DMS 273 (cell line): ENCODE measurements around the gene TRIM24.
"Not testable (repeated sequence)": the region's sequence is repeated elsewhere in the genome, so short reads cannot be mapped to it uniquely, and the experiment has no call there.

Source experiments
- DNase-seq: peaks from one replicate; lab custom pipeline; 2025; ENCODE audit not compliant: unreplicated experiment; lab: John Stamatoyannopoulos, UW

The TRIM24 gene

DNA sequence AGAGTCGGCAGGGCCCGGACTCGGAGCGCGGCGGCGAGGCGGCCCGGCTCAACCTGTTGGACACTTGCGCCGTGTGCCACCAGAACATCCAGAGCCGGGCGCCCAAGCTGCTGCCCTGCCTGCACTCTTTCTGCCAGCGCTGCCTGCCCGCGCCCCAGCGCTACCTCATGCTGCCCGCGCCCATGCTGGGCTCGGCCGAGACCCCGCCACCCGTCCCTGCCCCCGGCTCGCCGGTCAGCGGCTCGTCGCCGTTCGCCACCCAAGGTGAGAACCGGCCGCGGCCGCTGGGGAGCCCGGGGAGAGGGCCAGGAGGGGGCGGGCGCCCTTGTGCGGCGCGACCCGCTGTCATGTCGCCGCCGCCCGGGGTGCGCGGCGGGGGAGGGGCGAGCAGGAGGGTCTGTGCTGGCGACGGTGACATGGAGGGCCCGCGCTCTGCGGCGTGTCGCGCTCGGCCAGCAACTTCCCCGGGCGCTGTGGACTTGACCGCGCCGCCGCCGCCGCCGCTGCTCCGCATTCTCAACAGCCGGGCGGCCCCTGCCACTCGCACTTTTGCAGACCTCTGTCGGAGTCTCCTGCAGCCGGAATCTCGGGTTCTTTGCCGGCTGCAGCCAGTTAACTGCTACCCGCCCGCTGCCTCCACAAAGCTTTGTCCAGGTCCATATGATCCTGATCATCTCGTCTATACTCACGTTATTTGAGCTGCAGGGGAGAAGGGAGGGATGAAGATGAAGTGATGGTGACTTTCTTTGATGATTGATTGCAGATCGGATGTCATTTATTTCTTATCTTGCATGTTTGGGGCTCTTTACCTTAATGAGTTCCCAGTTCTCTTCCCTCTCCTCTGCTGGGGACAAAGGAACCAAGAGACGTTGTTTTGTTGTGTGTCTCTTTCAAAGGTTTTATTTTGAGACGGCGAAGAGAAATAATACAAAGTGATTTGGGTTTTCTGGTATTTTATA is 869 bp downstream of the TRIM24 start:
- DNase-seq = peak; percentile 84

DNA sequence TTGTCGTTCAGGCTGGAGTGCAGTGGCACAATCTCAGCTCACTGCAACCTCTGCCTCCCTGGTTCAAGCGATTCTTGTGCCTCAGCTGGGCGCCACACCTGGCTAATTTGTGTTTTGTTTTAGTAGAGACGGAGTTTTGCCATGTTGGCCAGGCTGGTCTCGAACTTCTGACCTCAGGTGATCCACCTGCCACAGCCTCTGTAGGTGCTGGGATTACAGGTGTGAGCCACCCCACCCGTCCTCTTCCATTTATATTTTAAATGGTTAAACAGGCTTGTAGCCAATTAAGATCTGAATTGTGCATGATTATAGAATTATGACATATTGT is 3.2 kb downstream of the TRIM24 start:
- not testable (repeated sequence) for DNase-seq

DNA sequence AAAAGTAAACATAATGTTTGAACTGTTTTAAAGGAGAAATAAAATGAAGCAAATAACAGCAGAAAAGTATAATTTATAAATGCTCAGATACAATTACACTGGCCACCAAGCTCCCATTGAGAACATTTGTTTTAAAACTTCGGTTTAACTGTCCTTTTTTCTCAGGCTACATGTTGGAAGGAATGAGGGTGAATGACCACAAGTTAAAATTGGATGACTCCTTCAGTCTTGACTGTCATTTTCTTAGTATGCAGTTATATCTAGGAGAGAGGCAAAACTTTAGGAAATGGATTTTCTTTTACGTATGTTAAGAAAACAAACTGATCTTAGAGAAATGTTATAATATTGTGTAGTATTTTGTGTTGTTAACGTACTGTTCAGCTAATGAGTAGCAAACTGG is 5.0 kb downstream of the TRIM24 start:
- DNase-seq = no peak

GRCh38 chr7:138466069-138466756 is 6.2 kb downstream of the TRIM24 start:
- not testable (repeated sequence) for DNase-seq

DNA sequence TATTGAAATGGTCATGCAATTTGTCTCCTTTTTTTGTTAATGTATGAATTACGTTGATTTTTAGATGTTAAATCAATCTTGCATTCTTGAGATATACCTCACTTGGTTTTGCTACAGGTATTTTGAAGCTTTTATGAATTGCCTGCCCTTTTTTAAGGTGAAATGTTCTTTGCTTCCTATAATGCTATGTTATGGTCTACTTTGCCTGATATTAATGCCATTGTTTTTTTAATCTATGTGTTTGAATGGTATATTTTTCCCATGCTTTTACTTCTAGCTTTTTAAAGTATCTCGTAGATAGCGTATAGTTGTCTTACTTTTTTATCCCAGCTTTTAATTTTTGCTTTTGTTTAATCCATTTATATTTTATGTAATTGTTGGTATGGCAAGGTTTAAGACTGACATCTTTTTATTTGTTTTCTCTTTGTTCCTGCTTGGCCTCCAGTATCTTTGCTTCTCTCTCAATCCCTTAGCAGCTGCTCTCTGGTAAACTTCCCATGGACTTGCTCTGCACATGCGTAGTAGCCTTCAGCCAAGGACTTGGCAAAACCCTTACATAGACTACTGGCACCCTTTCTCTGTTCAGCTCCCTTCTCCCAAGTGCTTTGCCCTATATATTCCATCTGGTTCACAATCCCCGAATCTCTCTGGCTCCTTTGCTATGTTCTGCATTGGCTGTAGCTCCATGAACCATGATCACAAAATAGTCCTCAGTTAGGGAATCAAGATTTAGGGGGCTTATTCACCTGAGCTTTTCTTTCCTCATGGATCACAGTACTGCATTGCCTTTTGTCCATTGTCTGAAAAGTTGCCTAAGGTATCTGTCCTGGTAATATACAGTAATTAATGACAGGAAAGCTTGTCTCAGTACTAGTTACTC is 8.4 kb downstream of the TRIM24 start:
- peak; percentile 42 for DNase-seq

- no peak for DNase-seq
Observed at GRCh38 chr7:138470391-138471157, 10.5 kb downstream of the TRIM24 start.

- DNase-seq = no peak
Observed at GRCh38 chr7:138472292-138473079, 12.4 kb downstream of the TRIM24 start.

DNA sequence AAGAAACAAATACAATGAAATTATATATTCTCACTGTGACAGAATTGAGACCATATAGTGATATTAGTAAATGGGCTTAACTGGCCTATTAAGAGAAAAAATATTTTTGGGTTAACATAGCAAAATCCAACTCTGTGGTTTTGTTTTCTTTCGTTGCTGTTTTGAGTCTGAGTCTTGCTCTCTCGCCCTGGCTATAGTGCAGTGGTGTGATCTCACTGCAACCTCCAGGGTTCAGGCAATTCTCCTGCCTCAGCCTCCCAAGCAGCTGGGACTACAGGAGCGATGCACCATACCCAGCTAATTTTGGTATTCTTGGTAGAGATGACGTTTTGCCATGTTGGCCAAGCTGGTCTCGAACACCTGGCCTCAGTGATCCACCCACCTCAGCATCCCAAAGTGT is 15.3 kb downstream of the TRIM24 start:
- no peak for DNase-seq

- DNase-seq = no peak
Observed at GRCh38 chr7:138477081-138477578, 17.1 kb downstream of the TRIM24 start.

GRCh38 chr7:138477581-138477980 is 17.5 kb downstream of the TRIM24 start:
- no peak for DNase-seq

DNA sequence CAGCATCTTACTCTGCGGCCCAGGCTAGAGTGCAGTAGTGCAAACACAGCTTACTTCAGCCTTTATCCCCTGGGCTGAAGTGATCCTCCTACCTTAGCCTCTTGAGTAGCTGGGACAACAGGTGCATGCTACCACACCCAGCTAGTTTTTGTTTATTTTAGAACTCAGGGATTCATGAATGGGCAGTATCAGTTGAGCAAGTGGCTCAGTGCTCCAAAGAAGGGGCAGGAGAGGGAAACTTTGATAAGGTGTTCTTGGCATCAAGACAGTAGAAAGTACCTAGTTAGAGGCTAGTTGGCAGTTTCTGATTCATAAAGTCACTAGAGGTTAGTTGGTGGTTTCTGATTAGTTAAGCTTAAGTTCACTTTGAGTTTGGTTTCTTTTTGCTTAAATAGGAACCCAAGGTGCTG is 18.4 kb downstream of the TRIM24 start:
- no peak for DNase-seq

DNA sequence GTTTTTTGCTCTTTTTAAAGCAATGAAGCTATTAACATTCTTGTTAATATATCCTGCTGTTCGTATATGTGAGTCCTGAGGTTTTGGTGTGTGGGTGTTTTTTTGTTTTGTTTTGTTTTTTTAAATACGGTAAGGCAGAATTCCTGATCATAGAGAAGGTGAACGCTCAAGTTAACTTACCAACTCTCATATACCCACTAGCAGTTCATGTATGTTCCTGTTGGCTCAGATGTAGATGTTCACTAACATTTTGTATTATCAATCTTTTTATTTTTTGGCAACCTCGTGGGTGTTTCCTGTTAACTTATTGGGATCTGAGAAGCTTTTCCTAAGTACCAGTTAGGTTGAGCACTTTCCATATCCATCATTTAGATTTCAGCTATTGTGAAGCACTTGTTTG is 20.5 kb downstream of the TRIM24 start:
- no peak for DNase-seq

DNA sequence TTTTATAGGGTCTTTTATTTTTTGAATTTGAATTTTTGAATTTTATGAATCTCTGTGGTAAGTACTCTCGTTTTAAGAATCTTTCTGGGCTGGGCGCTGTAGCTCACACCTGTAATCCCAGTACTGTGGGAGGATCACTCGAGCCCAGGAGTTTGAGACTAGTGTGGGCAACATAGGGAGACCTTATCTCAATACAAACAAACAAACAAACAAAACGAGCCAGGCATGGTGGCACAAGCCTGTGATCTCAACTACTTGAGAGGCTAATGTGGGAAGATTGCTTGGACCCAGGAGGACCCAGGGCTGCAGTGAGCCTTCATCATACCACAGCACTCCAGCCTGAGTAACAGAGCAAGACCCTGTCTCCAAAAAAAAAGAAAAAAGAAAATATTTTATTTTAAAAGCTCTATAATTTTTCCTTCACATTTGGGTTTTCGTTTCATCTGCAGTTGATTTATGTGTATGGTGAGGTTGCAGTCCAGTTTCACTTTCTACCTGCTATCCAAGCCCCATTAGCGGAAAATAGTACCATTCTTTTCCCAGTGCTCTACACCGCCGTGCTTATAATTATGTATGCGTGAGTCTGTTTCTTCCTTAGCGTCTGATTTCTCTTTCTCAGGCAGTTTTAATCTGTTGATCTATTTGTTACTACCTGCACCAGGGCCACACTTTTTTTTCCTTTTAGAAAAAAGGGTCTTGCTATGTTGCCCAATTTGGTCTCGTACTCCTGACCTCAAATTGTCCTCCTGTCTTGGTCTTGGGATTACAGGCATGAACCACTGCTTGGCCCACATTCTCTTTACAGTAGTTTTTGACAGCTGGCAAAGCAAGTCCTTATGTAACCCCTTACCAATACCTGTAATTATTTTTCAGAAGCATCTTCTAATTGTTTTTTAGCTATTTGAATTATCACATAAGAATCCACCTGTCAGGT is 21.7 kb downstream of the TRIM24 start:
- no peak for DNase-seq

- DNase-seq = no peak
Observed at GRCh38 chr7:138483531-138483930, 23.5 kb downstream of the TRIM24 start.

- DNase-seq = not testable (repeated sequence)
Observed at GRCh38 chr7:138485508-138485907, 25.4 kb downstream of the TRIM24 start.

GRCh38 chr7:138489139-138489538 is 29.1 kb downstream of the TRIM24 start:
- not testable (repeated sequence) for DNase-seq

DNA sequence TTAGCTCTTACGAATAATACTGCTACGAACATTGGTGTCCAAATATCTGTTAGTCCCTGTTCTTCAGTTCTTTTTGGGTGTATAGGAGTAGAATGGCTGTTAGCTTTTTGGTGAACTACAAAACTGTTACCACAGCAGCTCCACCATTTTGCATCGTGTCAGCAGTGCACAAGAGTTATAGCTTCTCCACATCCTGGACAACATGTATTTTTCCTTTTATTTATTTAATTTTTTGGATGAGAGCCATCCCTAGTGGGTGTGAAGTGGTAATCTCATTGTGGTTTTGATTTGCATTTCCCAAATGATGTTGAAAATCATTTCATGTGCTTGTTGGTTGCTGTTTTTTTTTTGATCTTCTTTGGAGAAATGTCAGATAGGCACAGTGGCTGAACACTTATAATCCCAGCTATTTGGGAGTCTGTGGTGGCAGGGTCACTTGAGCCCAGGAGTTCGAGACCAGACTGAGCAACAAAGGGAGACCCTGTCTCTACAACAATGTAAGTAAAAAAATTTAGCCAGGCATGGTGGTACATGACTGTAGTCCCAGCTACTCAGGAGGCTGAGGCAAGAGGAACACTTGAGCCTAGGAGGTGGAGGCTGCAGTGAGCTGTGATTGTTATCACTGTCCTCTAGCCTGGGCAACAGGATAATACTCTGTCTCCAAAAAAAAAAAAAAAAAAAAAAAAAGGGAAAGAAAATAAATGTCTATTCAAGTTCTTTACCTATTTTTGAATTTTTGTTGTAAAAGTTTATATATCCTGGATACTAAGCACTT is 31.7 kb downstream of the TRIM24 start:
- no peak for DNase-seq

DNA sequence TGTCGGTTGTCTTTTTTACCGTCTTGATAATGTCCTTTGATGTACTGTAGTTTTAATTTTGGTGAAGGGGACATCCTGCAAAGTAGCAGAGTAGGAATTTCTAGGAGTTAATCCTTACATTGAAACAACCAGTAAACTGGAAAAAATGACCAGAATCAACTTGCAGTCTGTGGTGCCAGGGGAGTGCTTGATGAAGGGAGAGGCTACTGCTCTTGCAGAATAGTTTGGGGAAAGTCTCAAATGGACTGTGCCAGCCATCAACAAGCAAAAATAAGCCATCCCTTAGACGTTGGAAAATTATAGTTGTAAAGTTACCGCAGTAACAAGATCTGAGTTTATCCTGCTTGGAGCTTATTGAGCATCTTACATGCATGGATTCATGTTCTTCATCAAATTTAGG is 32.4 kb downstream of the TRIM24 start:
- no peak for DNase-seq
